AML-193 (cell line): Measurements from ENCODE around the gene GINS1.
"Not testable (repeated sequence)": the region's sequence is repeated elsewhere in the genome, so short reads cannot be mapped to it uniquely, and the experiment has no call there.

Experiments used
- DNase-seq, 2 experiments: peaks; one replicate each; lab custom pipeline; 2025; lab: John Stamatoyannopoulos, UW

The GINS1 gene

DNA sequence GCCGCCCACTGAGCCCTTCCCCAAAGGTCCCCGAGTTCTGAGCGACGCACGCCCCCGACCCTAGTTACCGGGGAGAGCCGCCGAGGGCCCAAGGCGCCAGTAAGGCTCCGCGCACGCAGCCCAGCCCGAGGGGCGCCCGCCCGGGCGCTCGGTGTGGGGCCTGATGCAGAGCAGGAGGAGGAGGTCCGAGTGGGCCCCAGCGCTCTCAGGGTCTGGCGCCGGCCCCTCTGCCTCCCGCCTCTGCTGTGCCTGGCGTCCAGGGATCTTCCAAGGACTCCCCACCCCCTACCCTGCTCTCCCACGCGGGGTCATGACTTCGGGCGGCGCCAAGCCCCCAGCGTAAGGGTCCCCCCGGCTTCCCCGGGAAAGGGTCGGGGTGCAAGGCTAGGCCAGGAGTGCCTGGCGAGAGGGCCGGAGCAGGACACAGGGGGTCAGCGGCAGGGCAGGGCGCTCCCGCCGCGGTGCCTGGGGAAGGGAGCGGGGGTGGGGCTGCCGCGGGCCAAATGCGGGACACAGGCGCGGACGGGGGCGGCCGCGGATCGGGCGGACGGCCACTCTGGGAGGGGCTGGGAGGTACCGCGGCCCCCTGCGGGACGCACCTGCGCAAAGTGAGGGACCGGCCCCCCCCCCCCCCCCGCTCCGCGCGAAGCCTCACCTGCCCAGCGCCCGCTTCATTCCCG is 17.5 kb upstream of the GINS1 start:
- DNase-seq = no peak

DNA sequence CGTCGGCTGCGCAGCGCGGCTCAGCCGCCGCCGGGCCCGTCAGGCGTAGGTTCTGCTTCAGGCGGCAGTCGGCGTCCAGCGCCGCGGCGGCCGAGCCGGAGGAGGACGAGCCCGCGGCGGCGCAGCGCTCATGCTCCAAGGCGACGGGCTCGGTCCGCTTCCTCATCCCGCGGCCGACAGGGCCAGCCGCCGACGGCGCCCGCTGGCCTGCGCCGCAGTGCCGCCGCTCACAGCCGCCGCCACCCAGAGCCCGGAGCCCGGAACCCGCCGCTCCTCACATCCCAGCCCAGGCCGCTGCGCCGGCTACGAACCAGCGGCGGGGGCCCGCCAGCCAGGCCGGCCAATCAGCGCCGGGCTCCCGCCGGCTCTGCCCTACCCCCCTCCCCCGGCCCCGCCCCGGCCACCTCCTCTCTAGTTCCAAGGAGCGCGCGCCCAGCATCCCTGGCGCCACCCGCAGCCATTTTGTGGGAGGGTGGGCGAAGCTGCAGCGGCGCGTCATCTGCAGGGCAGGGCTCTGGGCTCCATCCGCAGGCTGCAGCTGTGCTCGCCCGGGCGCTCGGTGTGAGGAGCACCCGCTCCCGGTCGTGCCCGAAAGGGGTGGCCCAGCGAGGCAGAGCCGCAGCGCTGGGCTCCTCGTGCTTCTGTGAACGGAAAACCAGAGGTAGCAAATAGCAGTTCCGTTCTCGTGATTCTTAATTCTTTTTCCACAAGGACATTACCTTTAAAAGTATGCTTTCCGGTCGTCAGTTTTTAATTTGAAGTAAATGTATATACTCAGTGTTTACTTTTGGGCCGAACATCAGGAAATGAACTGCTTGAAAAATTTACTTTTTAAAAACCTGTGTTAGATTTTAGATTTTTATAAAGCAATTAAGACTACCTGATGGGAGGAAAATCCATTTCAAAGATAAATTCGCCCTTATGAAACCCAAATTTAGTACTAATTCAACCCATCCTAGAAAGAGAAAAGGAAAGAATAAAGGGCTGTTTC is 16.6 kb upstream of the GINS1 start, which contains the start of gene ABHD12:
TSS of gene ABHD12 (minus strand) at position 298 of the 991 bp plus-strand sequence. CDS start at position 166, 132 bp downstream.
- DNase-seq = peak; percentile 87 to 94

DNA sequence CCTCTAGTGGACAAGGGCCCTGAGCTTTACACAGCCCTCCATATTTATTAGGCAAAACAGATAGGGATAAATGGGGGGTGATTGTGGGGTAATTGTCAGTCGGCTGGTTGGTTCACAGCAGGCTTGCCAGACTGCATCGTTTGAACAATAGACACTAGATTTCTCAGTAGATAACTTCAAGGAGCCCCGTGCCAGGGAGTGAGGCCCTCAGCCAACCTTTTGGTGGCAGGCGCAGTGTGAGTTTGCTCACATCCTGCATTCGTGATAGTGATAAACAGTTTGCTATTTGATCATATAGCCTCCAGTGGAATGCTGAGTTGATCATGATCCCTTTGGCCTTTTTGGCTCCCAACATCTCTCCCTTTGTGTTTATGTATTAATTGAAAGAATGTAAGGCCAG is 13.2 kb upstream of the GINS1 start:
- no peak for DNase-seq

DNA sequence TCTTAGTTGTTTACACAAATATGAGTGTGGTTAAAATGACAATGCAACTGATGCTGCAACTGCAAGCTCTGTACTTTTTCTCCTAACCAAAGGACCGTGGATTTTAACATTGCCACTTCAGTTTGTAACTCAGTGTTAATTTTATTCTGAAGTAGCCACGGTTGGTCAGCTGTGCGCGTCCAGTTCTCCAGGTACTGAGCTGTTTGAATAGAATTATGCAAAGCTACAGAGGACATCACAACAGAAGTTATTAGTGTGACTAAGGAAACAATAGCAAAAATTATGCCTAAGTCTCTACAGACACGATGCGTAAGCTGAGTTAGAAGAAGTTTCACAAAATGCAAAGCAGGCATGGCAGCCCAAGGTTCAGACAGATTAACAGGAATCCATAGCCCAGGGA is 12.5 kb upstream of the GINS1 start:
- no peak for DNase-seq

DNA sequence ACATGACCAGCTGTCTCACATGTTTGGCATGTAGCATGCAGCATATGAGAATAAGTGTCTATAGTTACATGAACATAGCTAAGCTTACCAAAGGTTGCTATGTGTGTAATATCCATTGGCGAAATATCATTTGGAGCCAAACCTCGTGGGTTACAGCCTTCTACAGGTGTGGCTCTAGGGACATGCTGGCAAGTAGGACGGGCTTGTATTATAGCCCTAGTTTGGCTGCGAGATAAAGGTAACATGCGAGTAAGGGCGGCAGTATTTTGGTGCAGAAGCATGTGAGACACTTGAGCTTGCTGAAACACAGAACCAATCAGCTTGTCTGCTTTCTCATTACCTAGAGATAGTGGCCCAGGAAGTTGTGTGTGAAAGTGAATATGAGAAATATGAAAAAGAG is 10.4 kb upstream of the GINS1 start:
- no peak for DNase-seq

DNA sequence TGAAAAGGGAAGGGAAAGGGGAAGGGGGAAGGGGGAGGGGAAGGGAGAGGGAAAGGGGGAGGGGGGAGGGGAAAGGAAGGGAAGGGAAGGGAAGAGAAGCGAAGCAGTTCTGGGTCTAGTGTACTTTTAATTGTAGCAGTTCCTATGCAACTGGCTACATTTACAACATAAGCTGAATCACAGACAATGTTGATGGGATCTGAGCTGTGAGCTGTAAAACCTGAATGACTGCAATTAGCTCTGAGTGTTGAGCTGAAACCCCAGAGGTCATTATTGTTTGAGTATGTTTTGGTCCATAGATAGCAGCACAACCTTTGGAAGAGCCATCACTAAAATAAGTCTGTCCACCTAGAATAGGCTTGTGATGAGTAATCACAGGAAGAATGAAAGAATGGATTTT is 9.7 kb upstream of the GINS1 start:
- DNase-seq = no peak

DNA sequence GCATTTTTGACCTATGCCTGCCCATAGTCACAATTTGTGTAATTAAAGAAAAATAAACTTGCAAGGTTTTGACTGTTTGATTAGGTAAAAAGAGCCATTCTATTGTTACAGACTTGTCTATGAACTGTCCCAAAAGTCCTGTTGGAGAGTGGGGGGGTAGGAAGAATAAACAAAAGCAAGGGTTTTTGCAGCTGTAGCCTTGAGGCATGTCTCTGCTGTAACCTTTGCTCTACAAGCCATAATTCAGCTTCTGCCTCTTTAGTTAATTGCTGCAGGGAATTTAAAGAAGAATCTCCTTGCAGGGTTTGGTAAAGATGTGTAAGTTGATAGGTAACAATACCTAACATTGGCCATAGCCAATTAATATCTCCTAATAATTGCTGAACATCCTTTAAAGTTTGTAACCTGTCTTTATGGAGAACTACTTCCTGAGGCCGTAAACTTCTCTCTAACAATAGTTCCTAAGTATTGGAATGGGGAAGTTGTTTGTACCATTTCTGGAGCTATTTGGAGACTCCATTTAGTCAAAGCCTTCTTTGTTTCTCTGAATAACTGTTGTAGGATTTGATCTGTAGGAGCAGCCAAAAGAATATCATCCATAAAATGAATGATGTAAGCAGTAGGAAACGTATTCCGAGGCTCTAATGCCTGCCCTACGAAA is 9.0 kb upstream of the GINS1 start:
- no peak for DNase-seq

DNA sequence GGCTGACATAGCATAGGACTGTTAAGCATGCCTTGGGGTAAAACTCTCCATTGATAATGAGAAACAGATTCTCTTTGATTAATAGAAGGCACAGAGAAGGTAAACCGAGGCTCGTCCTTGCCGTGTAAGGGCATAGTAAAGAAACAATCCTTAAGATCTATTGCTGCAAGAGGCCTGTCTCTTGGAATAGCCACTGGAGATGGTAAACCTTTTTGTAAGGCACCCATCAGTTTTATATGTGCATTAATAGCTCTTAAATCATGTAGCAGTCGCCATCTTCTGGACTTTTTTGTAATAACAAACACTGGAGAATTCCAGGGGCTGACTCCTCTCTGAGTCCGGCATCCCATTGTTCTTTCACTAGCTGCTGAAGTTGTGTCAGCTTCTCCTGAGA is 8.4 kb upstream of the GINS1 start:
- peak; percentile 38 to 57 for DNase-seq

DNA sequence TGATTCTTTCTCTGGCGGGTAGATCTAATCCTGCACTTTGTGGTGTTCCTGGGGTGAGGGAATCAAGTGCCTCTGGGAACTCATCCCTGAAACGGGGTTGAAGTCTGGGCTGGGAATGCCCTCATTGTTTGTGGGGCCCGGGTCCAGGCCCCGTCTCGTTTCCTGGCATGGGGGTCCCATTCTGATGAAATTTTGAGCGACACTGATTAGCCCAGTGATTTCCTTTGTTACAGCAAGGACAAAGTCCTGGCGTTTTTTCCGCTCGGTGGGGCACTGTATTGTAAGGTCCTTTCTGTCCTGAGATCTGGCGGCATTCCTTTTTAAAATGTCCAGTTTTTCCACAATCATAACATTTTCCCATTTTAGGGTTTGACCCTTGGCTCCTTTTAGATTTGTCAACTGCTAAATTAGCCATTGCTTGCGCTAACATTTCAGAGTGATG is 7.2 kb upstream of the GINS1 start:
- DNase-seq = not testable (repeated sequence)

DNA sequence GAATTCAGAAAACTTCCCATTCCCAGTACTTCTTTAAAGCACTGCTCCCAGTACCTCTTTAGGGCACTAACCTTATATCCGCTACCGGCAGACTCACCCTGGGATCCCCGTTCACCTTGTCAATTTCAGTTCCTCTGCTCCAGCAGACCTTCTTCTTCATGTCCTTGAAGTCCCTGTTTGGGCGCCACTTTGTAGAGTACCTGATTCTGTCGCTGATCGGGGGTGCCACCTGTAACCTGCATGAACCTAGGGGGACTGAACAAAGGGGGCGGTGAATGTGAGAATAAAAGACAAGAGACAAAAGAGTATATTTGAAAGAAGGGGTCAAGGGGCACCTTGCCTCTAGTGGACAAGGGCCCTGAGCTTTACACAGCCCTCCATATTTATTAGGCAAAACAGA is 4.9 kb upstream of the GINS1 start:
- DNase-seq = no peak

DNA sequence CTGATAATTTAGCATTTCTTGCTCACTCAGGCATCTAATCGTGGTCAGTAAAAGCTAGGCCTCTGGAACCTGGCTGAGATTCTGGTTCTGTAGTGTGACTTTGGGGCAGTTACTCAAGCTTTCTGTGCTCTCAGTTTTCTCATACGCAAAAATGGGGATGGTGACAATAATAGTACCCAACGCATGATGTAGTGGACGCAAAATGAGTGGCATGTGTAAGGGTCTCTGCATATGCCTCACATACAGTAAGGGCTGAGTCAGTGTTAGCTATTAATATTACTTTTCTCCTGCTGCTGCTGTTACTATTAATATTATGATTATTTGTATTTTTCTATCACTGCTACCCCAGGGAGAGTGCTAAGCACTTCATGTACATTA is 686 bp downstream of the GINS1 start:
- DNase-seq = no peak

DNA sequence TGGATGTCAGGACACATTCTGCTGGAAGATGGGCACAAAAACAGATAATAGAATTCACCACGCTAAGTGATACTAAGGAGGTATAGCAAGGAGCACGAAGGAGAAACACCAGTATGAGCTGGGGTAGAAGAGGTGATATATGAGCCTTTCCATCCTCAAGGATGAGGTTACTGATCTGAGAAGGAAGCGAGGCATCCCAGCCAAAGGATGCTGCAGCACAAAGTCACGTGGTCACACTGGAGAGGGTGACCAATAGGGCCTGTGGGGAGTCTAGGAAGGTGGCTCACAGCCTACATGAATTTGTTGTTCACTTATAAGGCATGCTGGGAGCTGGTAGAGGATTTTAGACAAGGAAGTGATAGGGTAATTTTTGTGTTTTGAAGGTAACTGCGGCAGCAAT is 1.4 kb downstream of the GINS1 start:
- DNase-seq = no peak

DNA sequence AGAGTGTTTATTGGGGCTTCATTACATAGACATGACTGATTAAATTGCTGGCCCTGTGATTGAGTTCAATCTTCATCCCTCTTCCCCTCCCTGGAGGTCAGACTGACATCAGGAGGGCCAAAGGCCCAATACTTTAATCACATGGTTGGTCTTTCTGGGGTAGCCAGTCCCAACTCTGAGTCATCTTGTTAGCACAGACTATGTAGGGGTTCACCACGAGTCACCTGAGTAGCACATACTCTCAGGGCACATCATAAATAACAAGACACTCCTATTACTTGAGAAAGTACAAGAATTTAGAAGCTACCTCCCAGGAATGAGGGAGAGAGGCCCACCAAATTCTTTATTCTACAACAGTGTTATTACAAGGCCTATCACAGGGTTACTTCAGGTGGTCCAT is 11.3 kb downstream of the GINS1 start:
- no peak for DNase-seq

DNA sequence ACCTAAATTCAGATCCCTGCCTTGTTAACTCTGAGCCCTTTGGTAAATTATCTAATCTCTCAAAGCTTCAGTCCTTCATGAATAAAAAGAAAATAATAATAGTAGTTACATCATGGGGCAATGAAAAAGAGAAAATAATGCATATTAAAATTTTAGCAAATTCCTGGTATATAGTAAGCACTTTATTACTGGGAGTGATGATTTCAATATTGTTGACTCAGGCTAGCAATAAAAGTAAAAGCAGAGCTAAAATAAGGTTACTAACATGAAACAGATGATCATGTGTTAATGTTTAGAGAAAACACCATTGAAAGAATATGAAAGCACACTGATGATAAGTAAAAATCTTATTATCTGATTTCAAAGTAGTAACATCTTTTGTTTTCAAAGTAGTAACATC is 13.6 kb downstream of the GINS1 start:
- DNase-seq = no peak

DNA sequence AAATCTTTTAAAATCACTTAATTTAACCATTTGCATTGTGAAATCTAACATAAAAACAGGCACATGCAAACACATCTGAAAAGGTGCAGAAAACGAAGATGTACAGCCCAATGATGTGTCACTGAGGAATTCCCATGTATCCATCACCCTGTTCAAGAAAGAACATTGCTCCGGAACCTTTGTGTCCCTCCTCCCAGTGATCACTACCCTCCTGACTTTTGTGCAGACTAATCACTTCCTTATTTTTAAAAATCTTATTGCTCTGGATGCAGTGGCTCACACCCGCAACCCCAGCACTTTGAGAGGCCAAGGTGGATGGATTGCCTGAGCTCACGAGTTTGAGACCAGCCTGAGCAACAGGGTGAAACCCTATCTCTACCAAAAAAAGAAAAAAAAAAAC is 14.6 kb downstream of the GINS1 start:
- no peak for DNase-seq

DNA sequence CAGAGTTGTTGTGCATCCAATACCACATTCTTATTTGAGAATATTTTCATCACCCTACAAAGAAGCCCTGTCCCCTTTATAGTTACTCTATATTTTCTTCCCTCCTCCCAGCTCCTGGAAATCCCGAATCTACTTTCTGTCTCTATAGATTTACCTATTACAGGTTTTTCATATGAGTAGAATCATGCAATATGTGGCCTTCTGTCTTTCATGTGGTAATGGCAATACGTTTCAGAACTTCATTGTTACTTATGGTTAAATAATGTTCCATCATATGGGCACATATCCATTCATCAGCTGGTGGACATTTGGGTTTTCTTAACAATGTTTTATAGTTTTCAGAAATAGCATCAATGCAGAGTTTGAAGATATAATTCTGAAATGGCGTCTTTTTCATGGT is 17.1 kb downstream of the GINS1 start:
- no peak for DNase-seq

DNA sequence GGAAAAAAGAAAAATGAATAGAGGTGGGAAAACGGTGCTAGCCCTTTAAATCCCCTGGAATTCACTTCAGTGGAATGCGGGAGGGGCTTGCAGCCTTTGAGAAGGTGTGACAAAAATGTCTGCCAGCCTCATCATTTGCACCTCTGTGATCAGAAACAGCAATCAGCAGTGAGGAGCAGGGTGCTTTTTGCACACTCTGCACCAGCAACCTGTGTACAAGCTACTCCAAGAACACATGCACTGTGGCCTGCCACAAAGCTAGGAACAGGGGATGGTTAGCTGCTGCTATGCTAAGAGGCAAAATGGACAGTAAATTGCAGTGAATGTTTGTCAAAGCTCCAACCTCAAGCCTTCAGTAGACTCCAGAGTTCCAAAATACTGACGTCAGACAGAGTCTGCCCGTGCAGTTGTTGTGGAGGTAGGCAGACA is 29.7 kb downstream of the GINS1 start:
- no peak for DNase-seq

DNA sequence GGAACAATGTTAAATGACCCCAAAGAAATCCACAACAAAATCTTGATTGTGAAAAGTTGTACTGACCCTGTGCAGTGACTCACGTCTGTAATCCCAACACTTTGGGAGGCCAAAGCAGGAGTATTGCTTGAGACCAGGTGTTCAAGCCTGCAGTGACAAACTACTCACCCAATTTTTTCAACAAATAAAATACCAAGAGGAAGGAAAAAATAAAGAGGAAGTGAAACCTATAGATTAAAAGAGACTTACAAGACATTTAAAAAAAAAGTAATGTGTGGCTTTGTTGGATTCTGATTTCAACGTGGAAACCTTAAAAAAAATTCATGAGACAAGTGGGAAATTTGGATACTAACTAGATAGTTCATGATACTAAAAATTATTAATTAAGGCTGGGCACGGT is 31.9 kb downstream of the GINS1 start:
- no peak for DNase-seq

DNA sequence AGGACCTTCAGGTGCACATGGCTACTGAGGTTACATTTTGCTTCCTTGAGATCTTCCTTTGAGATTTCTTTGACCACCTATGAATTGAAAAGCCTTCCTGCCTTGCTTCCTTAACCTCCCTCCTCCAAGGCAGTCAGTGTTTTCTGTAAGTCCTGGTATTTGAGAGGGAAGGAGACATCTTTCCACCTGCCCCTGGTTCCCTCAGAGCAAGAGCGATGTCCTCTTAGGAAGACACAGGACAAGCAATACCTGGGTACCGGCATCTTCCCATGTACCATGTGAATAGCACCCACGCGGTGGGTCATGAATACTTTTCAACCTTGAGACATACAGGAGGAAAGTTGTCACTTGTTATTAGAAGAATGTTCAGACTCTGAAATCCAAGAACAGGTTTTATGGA is 37.1 kb downstream of the GINS1 start:
- no peak for DNase-seq

DNA sequence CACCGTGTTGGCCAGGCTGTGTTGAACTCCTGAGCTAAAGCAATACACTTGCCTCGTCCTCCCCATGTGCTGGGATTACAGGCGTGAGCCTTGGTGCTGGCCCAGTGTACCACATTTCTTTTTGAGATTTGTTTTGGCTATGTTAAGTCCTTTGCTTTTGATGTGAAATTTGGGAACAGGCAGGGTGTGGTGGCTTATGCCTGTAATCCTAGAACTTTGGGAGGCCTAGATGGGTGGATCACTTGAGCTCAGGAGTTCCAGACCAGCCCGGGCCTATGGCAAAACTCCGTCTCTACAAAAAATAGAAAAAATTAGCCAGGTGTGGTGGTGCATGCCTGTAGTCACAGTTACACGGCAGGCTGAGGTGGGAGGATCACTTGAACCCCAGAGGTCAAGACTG is 40.2 kb downstream of the GINS1 start:
- DNase-seq = no peak

DNA sequence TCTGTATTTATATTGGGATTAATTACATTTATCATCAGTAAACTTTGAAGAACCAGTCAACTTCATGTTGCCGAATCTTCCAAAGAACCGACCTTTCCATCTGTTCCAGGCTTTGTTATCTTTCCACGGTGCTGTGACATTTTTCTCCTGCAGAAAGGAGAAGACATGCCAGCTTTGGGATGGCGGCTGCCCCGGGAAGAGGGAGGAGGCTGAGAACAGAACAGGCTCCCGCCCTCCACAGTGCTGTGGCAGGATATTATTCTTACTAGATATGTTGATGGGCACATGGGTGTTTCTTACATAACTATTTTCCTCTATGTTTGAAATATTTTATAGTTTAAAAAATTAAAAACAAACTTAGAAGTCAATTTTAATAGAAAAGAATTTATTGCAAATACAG is 44.9 kb downstream of the GINS1 start:
- DNase-seq = no peak

DNA sequence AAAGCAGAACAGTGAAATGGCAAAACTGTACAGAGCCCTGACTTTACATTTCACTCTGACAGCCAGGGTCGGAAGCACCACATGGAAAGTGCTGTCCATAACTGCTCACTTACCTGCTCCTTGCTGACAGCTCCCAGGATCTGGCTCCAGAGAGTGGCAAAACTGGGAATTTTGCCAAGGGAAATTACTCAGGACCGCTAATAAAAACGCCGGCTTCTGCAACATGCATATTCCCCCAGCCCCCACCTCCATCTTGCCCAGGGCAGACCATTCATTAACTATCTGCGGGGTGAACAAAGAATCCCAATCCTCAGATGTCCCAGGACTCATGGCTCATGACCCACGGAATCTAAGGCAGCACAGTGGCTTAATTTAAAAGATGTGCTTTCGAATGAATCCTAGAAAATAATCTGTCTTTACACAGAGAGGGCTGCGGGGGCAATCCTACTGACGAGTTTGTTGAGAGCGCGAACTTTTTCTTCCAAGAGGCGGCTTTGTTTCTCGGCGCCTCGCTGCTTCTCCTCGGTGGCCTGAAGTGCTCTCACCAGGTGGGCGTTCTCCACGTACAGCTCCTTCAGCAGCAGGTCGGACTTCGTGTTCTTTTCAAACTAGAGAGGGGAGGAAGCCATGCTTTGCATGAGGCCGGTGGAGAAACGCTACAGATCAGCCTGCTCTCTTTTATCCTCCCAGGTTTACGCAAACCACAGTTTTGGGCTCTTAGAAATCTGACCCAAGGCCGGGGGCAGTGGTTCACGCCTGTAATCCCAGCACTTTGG is 45.8 kb downstream of the GINS1 start:
- no peak for DNase-seq
